Psoas muscle (tissue), 8 donors: Measurements from ENCODE around the gene NGF. TPM values are rescaled to one million over a fixed set of nuclear protein-coding genes. Genes with fewer than 3 reads are reported as not detected.
A peak's percentile ranks its signal among the peaks of the same experiment; 100 is the strongest.
"Not testable (repeated sequence)": the region's sequence is repeated elsewhere in the genome, so short reads cannot be mapped to it uniquely, and the experiment has no call there.

Source experiments
- ATAC-seq, 4 donors: fragments of 200-7000 bp; cut with Tn5 transposase; one replicate each; pipeline ENCODE4 v1.9.1; 2020; ENCODE audit warnings: moderate library complexity in 3 of 4, mild to moderate bottlenecking in 2 of 4
- DNase-seq, 2 donors: peaks; one replicate each; pipeline ENCODE4 v3.0.0-alpha.2; 2020
- H3K27ac ChIP-seq: fragments of 200-600 bp; one replicate; pipeline ENCODE4 v1.8.0; 2022
- H3K27me3 ChIP-seq, 3 donors: fragments of 200-600 bp in 1 of 3; one replicate each; pipeline versions ENCODE4 v1.6.1 to v1.8.0; 2013 to 2022; ENCODE audit warnings: low read length in 2 of 3, mild to moderate bottlenecking in 2 of 3, moderate library complexity in 1 of 3; ENCODE audit not compliant: insufficient read depth in 3 of 3
- H3K36me3 ChIP-seq, 2 donors: fragments of 200-600 bp in 1 of 2; one replicate each; pipeline versions ENCODE4 v1.6.1 to v1.8.0; 2013 to 2022; ENCODE audit warnings: low read depth in 1 of 2, mild to moderate bottlenecking in 1 of 2, moderate library complexity in 1 of 2; ENCODE audit not compliant: insufficient read depth in 1 of 2
- H3K4me1 ChIP-seq: fragments of 200-600 bp; one replicate; pipeline ENCODE4 v1.8.0; 2022
- H3K4me3 ChIP-seq: fragments of 200-600 bp; one replicate; pipeline ENCODE4 v1.8.0; 2022; ENCODE audit warnings: mild to moderate bottlenecking
- H3K9me3 ChIP-seq: fragments of 200-600 bp; one replicate; pipeline ENCODE4 v1.8.0; 2022
- WGBS, 3 donors: extraction: QIAGEN DNeasy Blood & Tissue Kit; methylation state at CpG; one replicate each; pipeline versions ENCODE4 v1.1.6 to v1.1.7; 2013; 5-methylcytosine and 5-hydroxymethylcytosine counted together
- intact Hi-C, 2 donors: fragments of 100-400 bp; cut with DNase I; formaldehyde crosslinking; loops; one replicate each; pipeline versions ENCODE4 v1.11.0 to v1.14.2; 2022
- long read RNA-seq, 2 donors: library from polyadenylated mRNA; unstranded; transcript quantifications; one replicate each; pipeline ENCODE4 v2.0.0, GENCODE V29; 2021
- polyA plus RNA-seq, 3 donors: library from polyadenylated mRNA; stranded (reverse); fragments of 200-250 nt; gene quantifications; one replicate each; pipeline ENCODE4 v1.2.3, GENCODE V29; 2013
- total RNA-seq, 4 donors: library from RNA; stranded (reverse); fragmentation: NEBNext Ultra II Directional in 2 of 4; extraction: Animal tissue kit (Norgen Biotek cat#: 25700) in 2 of 4; gene quantifications; one replicate each; pipeline versions ENCODE4 v1.2.1 to v1.2.4, GENCODE V29; 2021 to 2023
- TF ChIP-seq, protein P1 (sequence below): fragments of 200-600 bp; IDR thresholded peaks from one replicate; pipeline ENCODE4 v1.8.0; 2022; ENCODE audit warnings: antibody characterized with exemption
- donor health status: healthy with polysubstance abuse.
- donor health status: DM: no; HTN: no; CAD: no; lungs with moderate emphysema.
- donor health status: Bipolar disorder and iron deficiency.
- donor health status: healthy.
- donor health status: DM: yes; HTN: yes; CAD: no.
- donor health status: DM: no; HTN: no; CAD: no.
- donor health status: DM: no; HTN: no; CAD: no.
- donor health status: DM: yes; HTN: yes; CAD: no.

NGF gene
- total RNA-seq (1 to 10 TPM in 2 of 4 donors, under 1 TPM in 2; 0.27 to 1.4 (median 0.77) TPM), polyA plus RNA-seq (under 1 TPM; 0.38 to 0.59 (median 0.57) TPM)
- long read RNA-seq, donor 1, partial matches to known transcripts: 0 of 1 reads
- long read RNA-seq, donor 1, other reads (novel, unspliced or antisense): 1 of 1 reads
- long read RNA-seq, donor 2, partial matches to known transcripts: 0 of 1 reads
- long read RNA-seq, donor 2, other reads (novel, unspliced or antisense): 0 of 1 reads

- no peaks in the 10 kb centered on the region for H3K36me3 ChIP-seq
- ATAC-seq (peak; percentile 66 to 86 (median 80)), DNase-seq (peak; percentile 53 to 62)
- H3K4me3 ChIP-seq: peak within 1 kb of the TSS; percentile 60
- H3K4me1 ChIP-seq: peaks cover 5% of the 10 kb centered on the region
- intact Hi-C loops: loop anchor here in 1 of 2 donors (5.0 kb wide), 1 partner anchor 201 kb away; no protein-coding TSS in a partner anchor
- WGBS, 3 donors: 0 to 1% (median 1%) methylated on average over 56 to 69 of the region's 69 CpGs
- H3K9me3 ChIP-seq: no peaks in the 10 kb centered on the region
- TF ChIP-seq, protein P1, sequence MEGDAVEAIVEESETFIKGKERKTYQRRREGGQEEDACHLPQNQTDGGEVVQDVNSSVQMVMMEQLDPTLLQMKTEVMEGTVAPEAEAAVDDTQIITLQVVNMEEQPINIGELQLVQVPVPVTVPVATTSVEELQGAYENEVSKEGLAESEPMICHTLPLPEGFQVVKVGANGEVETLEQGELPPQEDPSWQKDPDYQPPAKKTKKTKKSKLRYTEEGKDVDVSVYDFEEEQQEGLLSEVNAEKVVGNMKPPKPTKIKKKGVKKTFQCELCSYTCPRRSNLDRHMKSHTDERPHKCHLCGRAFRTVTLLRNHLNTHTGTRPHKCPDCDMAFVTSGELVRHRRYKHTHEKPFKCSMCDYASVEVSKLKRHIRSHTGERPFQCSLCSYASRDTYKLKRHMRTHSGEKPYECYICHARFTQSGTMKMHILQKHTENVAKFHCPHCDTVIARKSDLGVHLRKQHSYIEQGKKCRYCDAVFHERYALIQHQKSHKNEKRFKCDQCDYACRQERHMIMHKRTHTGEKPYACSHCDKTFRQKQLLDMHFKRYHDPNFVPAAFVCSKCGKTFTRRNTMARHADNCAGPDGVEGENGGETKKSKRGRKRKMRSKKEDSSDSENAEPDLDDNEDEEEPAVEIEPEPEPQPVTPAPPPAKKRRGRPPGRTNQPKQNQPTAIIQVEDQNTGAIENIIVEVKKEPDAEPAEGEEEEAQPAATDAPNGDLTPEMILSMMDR: no peak
- peaks cover 0 to 20% (median 7%) of the 10 kb centered on the region in 3 donors for H3K27me3 ChIP-seq
- peak within 1 kb of the TSS; percentile 24 for H3K27ac ChIP-seq
Observed at GRCh38 chr1:115337633-115338456, at the start of gene NGF. NGF (minus strand) TSS chr1:115338249; CDS start chr1:115286795, 51,454 bp downstream.

DNA sequence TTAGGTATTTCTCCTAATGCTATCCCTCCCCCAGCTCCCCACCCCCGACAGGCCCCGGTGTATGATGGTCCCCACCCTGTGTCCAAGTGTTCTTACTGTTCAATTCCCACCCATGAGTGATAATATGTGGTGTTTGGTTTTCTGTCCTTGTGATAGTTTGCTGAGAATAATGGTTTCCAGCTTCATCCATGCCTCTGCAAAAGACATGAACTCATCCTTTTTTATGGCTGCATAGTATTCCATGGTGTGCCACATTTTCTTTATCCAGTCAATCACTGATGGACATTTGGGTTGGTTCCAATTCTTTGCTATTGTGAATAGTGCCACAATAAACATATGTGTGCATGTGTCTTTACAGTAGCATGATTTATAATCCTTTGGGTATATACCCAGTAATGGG, 45.4 kb upstream of the NGF start:
- intact Hi-C loops, H3K27ac ChIP-seq, H3K27me3 ChIP-seq, H3K9me3 ChIP-seq, H3K36me3 ChIP-seq, ATAC-seq, H3K4me3 ChIP-seq, DNase-seq, H3K4me1 ChIP-seq: not testable (repeated sequence)
- WGBS, 3 donors: 94 to 98% (median 96%) methylated on average over 2 of the region's 2 CpGs

GRCh38 chr1:115379943-115380342, 41.9 kb upstream of the NGF start:
- H3K27me3 ChIP-seq: no peaks in the 10 kb centered on the region
- no peak overlapping the region for H3K27ac ChIP-seq
- intact Hi-C loops: no loop called here
- no peaks in the 10 kb centered on the region for H3K9me3 ChIP-seq
- TF ChIP-seq, protein P1: no peak
- H3K36me3 ChIP-seq: no peaks in the 10 kb centered on the region
- DNase-seq: no peak
- H3K4me3 ChIP-seq: no peak overlapping the region
- no peak for ATAC-seq
- no peaks in the 10 kb centered on the region for H3K4me1 ChIP-seq
- 75 to 90% (median 81%) methylated on average over 4 of the region's 4 CpGs for WGBS, 3 donors

DNA sequence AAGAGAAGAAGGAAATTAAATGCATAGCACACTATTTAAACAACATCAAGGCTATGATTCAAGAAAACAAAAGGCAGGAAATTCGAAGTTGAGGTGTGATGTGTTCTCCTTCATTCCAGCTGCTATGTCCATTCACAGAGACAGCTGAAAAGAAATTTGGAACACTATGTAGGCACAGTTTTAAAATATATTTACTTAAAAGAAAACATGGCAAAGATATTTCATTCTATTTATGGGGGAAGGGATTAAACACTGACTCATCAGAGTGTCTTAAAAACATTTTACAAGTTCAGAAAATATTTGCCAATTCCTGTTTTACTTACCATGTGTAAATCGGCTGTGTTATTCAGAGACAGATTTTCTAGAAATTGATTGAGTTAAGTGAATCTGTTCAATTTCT, 39.4 kb upstream of the NGF start:
- Histone ChIP-seq H3K36me3 (no peaks in the 10 kb centered on the region), H3K9me3 (no peaks in the 10 kb centered on the region), H3K27me3 (no peaks in the 10 kb centered on the region), H3K4me1 (no peaks in the 10 kb centered on the region), H3K4me3 (no peak overlapping the region), H3K27ac (no peak overlapping the region)
- 43 to 70% (median 48%) methylated on average over 2 of the region's 2 CpGs for WGBS, 3 donors
- ATAC-seq: no peak
- intact Hi-C loops: no loop called here
- TF ChIP-seq, protein P1: no peak
- DNase-seq: no peak

GRCh38 chr1:115374598-115374997, 36.5 kb upstream of the NGF start:
- no peaks in the 10 kb centered on the region for H3K27me3 ChIP-seq
- intact Hi-C loops: no loop called here
- ATAC-seq (no peak), DNase-seq (no peak)
- TF ChIP-seq, protein P1: no peak
- H3K4me3 ChIP-seq: no peak overlapping the region
- H3K36me3 ChIP-seq: no peaks in the 10 kb centered on the region
- no peaks in the 10 kb centered on the region for H3K9me3 ChIP-seq
- H3K27ac ChIP-seq: no peak overlapping the region
- no peaks in the 10 kb centered on the region for H3K4me1 ChIP-seq
- WGBS, 3 donors: 89 to 96% (median 91%) methylated on average over 3 of the region's 3 CpGs
